ENCODE data around the gene WDR26.

Gene WDR26

GRCh38 chr1:224454402-224455055 lies 19.9 kb upstream of the WDR26 start:
- H3K9ac ChIP-seq (ENCODE audit: low read length) = no peak overlapping the region
- no peaks in the 10 kb centered on the region for H4K20me1 ChIP-seq (ENCODE audit: low read depth, low read length)
- TF ChIP-seq EZH2phosphoT487 (conservative IDR thresholded peaks at IDR 0.05; ENCODE audit: low read length) (no peak), CTCF (IDR thresholded peaks at IDR 0.05; ENCODE audit: insufficient read depth, low read length, poor library complexity, severe bottlenecking) (no peak)
- H2AFZ ChIP-seq (ENCODE audit: low read depth, low read length, severe bottlenecking) = no peak overlapping the region
- no peak overlapping the region for H3K4me3 ChIP-seq (ENCODE audit: insufficient read depth, low read length, poor library complexity, severe bottlenecking)
- no peak overlapping the region for H3K27ac ChIP-seq (ENCODE audit: low read depth, low read length)
- no peak overlapping the region for H3K4me2 ChIP-seq (ENCODE audit: low read depth, low read length, poor library complexity, severe bottlenecking)
- no peaks in the 10 kb centered on the region for H3K9me3 ChIP-seq (ENCODE audit: insufficient read depth, low read length)
- no peaks in the 10 kb centered on the region for H3F3A ChIP-seq (ENCODE audit: insufficient read depth)
- H3K9me2 ChIP-seq (replicated peaks; ENCODE audit: insufficient read depth, low read length) = no peaks in the 10 kb centered on the region
- H3K27me3 ChIP-seq (ENCODE audit: low read length) = no peaks in the 10 kb centered on the region
- H3K36me3 ChIP-seq (ENCODE audit: low read length) = no peaks in the 10 kb centered on the region
- no peaks in the 10 kb centered on the region for H3K79me2 ChIP-seq (ENCODE audit: insufficient read depth, low read length)

- Histone ChIP-seq H3K27ac (ENCODE audit: low read depth, low read length) (no peak overlapping the region), H3K9me3 (ENCODE audit: insufficient read depth, low read length) (no peaks in the 10 kb centered on the region), H3K36me3 (ENCODE audit: low read length) (no peaks in the 10 kb centered on the region), H3K9ac (ENCODE audit: low read length) (no peak overlapping the region), H3K4me3 (ENCODE audit: insufficient read depth, low read length, poor library complexity, severe bottlenecking) (no peak overlapping the region), H3K4me2 (ENCODE audit: low read depth, low read length, poor library complexity, severe bottlenecking) (no peak overlapping the region), H3K79me2 (ENCODE audit: insufficient read depth, low read length) (0 out of 2 replicates have a peak, but pooled peaks cover 3% of the 10 kb centered on the region), H3K27me3 (ENCODE audit: low read length) (no peaks in the 10 kb centered on the region), H3K9me2 (replicated peaks; ENCODE audit: insufficient read depth, low read length) (no peaks in the 10 kb centered on the region), H3F3A (ENCODE audit: insufficient read depth) (no peaks in the 10 kb centered on the region), H2AFZ (ENCODE audit: low read depth, low read length, severe bottlenecking) (no peak overlapping the region), H4K20me1 (ENCODE audit: low read depth, low read length) (no peaks in the 10 kb centered on the region)
- TF ChIP-seq CTCF (IDR thresholded peaks at IDR 0.05; ENCODE audit: insufficient read depth, low read length, poor library complexity, severe bottlenecking) (no peak), EZH2phosphoT487 (conservative IDR thresholded peaks at IDR 0.05; ENCODE audit: low read length) (no peak)
Measured at GRCh38 chr1:224450561-224451350, 16.2 kb upstream of the WDR26 start.

GRCh38 chr1:224450159-224450558 lies 15.6 kb upstream of the WDR26 start:
- TF ChIP-seq CTCF (IDR thresholded peaks at IDR 0.05; ENCODE audit: insufficient read depth, low read length, poor library complexity, severe bottlenecking) (no peak), EZH2phosphoT487 (conservative IDR thresholded peaks at IDR 0.05; ENCODE audit: low read length) (no peak)
- no peak overlapping the region for H2AFZ ChIP-seq (ENCODE audit: low read depth, low read length, severe bottlenecking)
- H3K27me3 ChIP-seq (ENCODE audit: low read length) = no peaks in the 10 kb centered on the region
- H3K4me3 ChIP-seq (ENCODE audit: insufficient read depth, low read length, poor library complexity, severe bottlenecking) = no peak overlapping the region
- H3K9me3 ChIP-seq (ENCODE audit: insufficient read depth, low read length) = no peaks in the 10 kb centered on the region
- no peak overlapping the region for H3K27ac ChIP-seq (ENCODE audit: low read depth, low read length)
- H3F3A ChIP-seq (ENCODE audit: insufficient read depth) = no peaks in the 10 kb centered on the region
- H3K36me3 ChIP-seq (ENCODE audit: low read length) = no peaks in the 10 kb centered on the region
- no peak overlapping the region for H3K4me2 ChIP-seq (ENCODE audit: low read depth, low read length, poor library complexity, severe bottlenecking)
- H3K9ac ChIP-seq (ENCODE audit: low read length) = no peak overlapping the region
- no peaks in the 10 kb centered on the region for H3K9me2 ChIP-seq (replicated peaks; ENCODE audit: insufficient read depth, low read length)
- no peaks in the 10 kb centered on the region for H4K20me1 ChIP-seq (ENCODE audit: low read depth, low read length)
- H3K79me2 ChIP-seq (ENCODE audit: insufficient read depth, low read length) = peaks cover 6% of the 10 kb centered on the region; the same call in 1 of the 2 replicates
